Measurements from ENCODE around the gene GRID2.

Gene GRID2

DNA sequence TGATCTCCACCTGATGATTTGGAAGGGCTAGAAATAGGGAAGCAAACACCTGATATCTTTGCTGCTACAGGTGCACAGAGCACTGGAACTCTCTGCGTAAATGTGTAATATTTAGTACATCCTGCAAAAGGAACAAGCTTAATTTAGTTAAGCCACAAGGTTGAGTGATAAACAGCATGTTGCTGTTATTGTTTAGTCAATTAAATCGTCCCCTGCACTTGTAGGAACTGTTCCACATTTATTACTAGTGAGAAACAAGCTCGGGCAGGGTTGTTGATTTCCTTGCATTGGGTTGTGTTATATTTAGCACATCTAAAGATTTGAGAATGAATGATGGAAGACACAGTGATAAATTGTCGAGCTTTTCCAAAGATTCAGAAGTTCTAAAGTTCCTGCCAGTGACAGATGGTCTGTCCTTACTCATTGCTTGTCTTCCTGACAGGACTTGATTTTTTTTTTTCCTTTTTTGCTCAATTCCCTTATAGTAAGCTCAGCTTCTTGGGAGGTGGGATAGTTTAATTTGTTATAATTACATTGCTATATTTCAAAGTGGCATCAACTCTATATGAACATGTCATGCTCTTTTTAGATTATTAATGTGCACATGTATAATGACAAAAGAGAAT is 897.8 kb downstream of the GRID2 start:
- in situ Hi-C loops (cut with MboI; ENCODE audit: low sequenced_read_pairs, unreplicated experiment), result no loop called here
- DNase-seq (ENCODE audit: low spot score), result no peak
- no peak for TF ChIP-seq CTCF (IDR thresholded peaks at IDR 0.05; ENCODE audit: borderline replicate concordance, control extremely low read depth, extremely low read depth, insufficient read depth, missing control alignments)

- in situ Hi-C loops (cut with MboI; ENCODE audit: low sequenced_read_pairs, unreplicated experiment), result no loop called here
- TF ChIP-seq CTCF (IDR thresholded peaks at IDR 0.05; ENCODE audit: borderline replicate concordance, control extremely low read depth, extremely low read depth, insufficient read depth, missing control alignments), result no peak
- DNase-seq (ENCODE audit: low spot score), result no peak
These were observed 899.9 kb downstream of the GRID2 start for GRCh38 chr4:93203708-93204107.

DNA sequence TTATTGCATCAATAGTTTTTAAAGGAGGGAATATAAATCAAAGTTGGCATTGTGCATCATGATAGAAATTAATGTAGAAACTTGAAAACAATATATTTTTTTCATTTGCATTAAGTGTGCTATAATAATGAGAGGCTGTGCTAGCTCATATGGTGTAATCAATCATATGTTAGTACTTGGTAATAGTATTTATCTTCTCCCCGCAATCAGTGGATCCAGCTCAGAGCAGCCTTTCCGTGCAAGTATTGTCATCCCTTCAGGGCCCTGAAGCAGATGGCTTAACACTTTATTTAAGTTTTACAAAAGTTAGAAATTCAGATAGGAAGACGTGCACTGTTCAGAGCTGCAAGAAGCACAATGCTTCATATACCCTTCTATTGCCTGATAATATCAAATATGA is 908.5 kb downstream of the GRID2 start:
- in situ Hi-C loops (cut with MboI; ENCODE audit: low sequenced_read_pairs, unreplicated experiment), result no loop called here
- no peak for TF ChIP-seq CTCF (IDR thresholded peaks at IDR 0.05; ENCODE audit: borderline replicate concordance, control extremely low read depth, extremely low read depth, insufficient read depth, missing control alignments)
- no peak for DNase-seq (ENCODE audit: low spot score)

DNA sequence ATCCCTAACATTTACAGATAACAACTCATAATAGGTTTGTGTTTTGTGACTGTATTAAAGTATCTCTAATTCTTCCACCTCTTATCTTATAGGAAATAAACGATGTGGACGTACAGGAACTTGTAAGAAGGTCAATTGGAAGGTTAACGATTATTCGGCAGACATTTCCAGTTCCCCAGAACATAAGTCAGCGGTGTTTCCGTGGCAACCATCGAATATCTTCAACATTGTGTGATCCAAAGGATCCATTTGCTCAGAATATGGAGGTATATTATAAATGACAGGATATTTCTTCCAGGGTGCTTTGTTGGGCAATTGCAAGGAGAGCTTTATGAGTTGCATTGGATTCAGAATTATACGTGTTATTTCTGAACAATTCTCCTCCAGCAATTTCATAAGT is 912.9 kb downstream of the GRID2 start:
- in situ Hi-C loops (cut with MboI; ENCODE audit: low sequenced_read_pairs, unreplicated experiment), result no loop called here
- no peak for DNase-seq (ENCODE audit: low spot score)
- no peak for TF ChIP-seq CTCF (IDR thresholded peaks at IDR 0.05; ENCODE audit: borderline replicate concordance, control extremely low read depth, extremely low read depth, insufficient read depth, missing control alignments)

- in situ Hi-C loops (cut with MboI; ENCODE audit: low sequenced_read_pairs, unreplicated experiment), result no loop called here
- no peak for TF ChIP-seq CTCF (IDR thresholded peaks at IDR 0.05; ENCODE audit: borderline replicate concordance, control extremely low read depth, extremely low read depth, insufficient read depth, missing control alignments)
These were observed 913.7 kb downstream of the GRID2 start for GRCh38 chr4:93217431-93217830.

DNA sequence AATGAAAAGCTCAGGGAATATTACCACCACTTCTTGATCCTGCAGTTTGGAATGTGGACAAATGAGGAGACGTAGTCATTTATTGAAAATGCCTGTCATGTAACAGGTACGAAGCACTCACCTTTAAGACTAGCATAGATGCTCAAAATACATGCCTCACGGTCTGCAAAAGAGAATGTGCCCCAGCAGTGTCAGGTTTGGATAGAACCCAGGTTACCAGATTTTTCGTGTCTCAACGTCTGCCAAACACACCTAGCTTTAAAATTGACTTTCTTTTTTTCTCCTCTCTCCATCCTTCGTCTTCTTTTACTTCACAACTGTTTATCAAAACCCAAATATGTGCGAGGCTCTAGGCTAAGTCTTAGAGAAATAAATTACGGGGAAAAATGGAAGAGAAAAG is 918.0 kb downstream of the GRID2 start:
- DNase-seq (ENCODE audit: low spot score), result no peak
- in situ Hi-C loops (cut with MboI; ENCODE audit: low sequenced_read_pairs, unreplicated experiment), result no loop called here
- TF ChIP-seq CTCF (IDR thresholded peaks at IDR 0.05; ENCODE audit: borderline replicate concordance, control extremely low read depth, extremely low read depth, insufficient read depth, missing control alignments), result no peak

More at GRCh38 chr4:93217431-93217830, 913.7 kb downstream of the GRID2 start:
- no peak for DNase-seq (ENCODE audit: low spot score)
